Activated naive CD4-positive, alpha-beta T cell (primary cell): Measurements from ENCODE around the gene EPHB1.

ENCODE experiments used
- DNase-seq, 4 experiments: peaks; one replicate each; lab custom pipeline; 2025; lab: John Stamatoyannopoulos, UW

The EPHB1 gene

GRCh38 chr3:134809427-134810051 lies 14.5 kb downstream of the EPHB1 start:
- DNase-seq = no peak

- no peak for DNase-seq
Measured at GRCh38 chr3:134810052-134810435, 15.0 kb downstream of the EPHB1 start.

- DNase-seq = no peak
Measured at GRCh38 chr3:134810850-134811249, 15.8 kb downstream of the EPHB1 start.

DNA sequence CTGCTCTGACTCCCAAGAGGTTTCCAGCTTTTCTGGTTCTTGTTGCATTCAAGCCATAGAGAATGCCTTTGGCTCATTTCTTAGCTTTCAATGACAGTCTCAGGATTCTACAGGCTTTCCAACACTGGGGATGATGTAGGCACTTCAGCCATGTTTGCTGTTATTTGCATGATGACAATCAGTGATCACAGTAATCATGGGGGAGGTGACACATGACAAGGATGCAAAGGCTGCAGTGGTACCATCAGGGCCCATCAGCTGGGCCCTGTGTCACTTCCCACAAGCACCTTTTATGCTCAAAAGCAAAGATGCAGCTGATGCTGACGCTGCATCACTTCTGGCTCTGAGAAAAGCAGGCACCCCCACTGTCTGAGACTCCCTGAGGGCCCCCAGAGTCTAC lies 18.6 kb downstream of the EPHB1 start:
- DNase-seq = no peak

- no peak for DNase-seq
Measured at GRCh38 chr3:134815519-134815918, 20.5 kb downstream of the EPHB1 start.

GRCh38 chr3:134816623-134817022 lies 21.6 kb downstream of the EPHB1 start:
- DNase-seq = no peak

GRCh38 chr3:134817297-134817696 lies 22.2 kb downstream of the EPHB1 start:
- no peak for DNase-seq

DNA sequence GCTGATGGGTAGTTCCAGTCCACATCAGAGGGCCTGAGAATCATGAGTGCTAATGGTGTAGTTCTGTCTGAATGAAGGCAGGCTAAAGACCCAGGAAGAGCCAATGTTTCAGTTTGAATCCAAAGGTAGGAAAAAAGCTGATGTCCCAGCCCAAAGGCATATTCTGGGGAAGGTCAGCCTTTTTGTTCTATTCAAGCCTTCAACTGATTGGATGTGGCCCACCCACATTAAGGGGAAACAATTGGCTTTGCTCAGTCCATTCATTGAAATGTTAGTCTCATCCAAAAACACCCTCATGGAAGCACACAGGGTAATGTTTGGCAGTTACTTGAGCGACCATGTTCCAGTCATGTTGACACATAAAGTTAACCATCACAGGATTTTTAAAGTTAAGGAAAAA lies 25.9 kb downstream of the EPHB1 start:
- no peak for DNase-seq

- DNase-seq = no peak
Measured at GRCh38 chr3:134822090-134822489, 27.0 kb downstream of the EPHB1 start.

- DNase-seq = no peak
Measured at GRCh38 chr3:134823679-134824078, 28.6 kb downstream of the EPHB1 start.

DNA sequence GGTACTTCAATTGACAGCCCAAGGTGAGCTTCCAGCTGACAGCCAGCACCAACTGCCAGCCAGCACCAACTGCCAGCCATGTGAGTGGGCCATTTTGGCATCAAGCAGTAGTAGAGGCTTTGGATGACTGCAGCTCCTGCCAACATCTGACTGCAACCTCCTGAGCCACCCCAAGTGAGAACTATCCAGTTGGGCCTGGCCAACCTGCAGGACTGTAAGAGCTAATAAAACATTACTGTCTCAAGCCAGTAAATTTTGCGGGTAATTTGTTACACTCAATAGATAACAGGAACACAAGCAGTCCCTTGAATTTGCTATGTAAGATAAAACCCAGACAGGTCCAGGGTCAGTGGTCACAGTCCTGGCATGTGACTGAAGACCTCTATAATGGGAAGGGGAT lies 29.7 kb downstream of the EPHB1 start:
- DNase-seq = no peak

DNA sequence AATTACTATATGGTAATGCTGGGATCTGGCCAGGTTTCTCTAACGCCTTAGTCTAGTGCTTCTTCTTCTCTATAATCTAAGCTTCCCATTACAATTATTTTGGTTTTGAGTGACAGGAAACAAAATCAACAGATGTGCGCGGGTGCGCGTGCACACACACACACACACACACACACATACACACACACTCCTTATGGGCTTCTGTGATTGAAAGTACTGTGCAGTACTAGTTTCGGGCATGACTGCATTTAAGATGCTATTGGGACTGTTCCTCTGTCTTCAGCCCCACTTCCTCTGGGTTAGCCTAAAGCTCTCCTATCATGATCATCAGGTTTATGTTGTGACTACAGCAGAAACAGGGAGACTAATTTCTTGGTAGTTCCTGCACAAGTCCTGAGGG lies 32.2 kb downstream of the EPHB1 start:
- DNase-seq = no peak

DNA sequence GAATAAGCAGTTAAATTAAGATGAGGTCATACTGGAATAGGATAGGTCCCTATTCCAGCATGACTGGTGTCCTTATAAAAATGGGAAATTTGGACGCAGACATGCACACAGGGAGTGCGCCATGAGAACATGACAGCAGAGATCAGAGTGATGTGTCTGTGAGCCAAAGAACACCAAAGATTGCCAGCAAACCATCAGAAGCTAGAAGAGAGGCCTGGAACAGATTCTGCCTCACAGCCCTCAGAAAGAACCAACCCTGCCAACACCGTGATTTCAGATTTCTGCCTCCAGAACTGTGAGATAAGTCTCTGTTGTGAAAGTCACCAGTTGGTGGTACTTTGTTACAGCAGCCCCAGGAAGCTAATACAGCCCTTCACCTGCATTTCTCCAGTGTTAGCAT lies 34.7 kb downstream of the EPHB1 start:
- no peak for DNase-seq

GRCh38 chr3:134832585-134832984 lies 37.5 kb downstream of the EPHB1 start:
- no peak for DNase-seq

DNA sequence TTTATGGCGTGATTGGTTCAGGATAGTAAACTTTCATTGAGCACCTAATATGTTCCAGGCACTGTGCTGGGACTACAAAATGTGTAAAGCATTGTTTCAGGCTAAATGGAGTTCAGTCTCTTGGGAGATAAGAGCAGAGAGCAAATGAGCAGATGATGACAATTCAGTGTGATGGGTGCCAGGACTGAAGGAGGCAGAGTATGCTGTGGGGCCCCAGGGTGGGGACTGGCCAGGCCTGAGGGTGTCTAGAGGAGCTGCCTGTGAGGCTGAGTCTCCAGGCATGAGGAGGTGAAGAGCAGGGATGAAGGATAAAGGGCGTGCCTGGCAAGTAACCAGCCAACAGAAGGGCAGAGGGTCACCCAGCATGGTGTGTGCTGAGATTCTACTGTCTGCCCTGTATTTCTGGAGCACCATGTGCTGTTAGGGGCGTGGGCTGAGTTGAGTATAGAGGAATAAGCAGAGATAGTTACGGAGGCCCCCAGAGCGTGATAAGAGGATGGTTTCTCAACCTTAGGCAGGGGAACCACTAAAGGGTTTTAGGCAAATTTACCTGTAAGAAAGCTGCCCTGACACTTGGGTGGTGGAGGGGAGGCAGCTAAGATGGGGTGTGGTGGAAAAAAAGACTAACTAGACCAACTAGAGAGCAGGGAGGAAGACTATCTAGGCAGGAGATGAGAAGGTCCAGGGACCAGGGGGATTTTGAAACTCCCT lies 38.5 kb downstream of the EPHB1 start:
- no peak for DNase-seq

DNA sequence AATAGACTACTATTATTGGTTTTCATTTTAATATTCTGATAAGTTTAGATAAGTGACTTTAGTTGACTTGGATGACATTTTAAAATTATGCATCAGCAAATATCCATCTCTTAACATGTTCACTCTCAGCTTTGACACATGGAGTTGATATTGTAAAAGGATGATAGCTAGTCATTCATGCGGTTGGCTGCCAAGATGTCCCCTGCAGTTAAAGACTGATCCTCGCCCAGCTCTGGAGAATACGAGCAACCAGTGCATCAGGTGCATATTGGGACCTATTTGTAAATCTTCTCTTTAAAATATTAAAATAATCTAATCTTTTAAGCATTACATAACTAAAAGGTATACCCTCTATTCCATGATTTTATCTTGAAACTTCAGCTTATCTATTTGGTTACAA lies 41.9 kb downstream of the EPHB1 start:
- no peak for DNase-seq

DNA sequence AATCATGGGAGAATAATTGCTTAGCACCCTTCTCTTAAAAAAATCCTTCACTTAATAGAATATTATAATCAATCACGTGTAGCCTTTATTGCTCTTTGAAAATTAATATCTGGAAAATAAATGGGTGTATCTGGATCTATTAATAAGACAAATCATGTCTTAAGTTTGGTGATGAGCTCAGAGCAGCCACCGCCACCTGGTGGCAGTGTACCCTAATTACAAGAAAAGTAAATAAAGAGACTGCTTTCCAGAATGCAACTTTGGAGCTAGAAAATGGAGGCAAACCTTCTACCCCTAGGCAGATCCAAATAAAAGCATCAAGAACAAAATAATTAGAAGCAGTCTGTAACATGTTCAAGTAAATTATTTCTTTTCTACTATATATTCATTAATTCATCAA lies 43.5 kb downstream of the EPHB1 start:
- no peak for DNase-seq

- no peak for DNase-seq
Measured at GRCh38 chr3:134839422-134839821, 44.4 kb downstream of the EPHB1 start.

DNA sequence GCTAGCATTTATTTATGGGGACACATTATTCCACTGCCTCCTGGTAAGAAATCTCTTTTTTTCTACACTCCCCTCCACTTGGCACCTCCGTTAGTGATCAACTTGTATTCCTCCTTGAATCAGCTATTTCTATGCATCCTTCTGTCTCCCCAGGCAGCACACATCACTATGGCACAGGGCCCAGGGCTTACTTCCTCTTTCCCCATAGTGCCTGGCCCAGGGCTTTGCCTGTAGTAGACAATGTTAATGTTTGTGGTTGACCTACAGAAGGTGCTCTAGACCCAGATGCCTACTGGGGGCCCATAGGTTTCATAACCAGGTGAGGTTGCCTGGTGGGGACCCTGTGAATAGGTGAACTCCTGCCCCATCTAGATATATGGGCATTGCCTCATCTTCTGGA lies 44.9 kb downstream of the EPHB1 start:
- no peak for DNase-seq

DNA sequence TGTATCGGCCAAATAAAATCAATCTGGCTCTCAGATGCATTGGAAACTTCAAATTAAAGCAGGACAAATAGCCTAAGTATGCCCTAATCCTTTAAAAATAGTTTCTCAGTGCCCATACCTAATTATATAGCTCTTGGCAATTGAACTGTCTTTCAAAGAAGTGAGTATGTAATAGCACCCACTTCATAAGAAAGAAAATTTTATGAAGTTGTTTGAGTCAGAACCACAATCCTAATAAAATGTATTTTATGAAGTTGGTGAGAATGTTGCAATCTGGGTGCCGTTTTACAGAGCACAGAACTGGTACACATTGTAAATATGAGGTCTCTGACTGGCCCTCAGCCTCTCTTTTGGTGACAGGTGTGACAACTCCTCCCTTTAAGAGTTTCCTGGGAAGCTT lies 45.4 kb downstream of the EPHB1 start:
- no peak for DNase-seq

DNA sequence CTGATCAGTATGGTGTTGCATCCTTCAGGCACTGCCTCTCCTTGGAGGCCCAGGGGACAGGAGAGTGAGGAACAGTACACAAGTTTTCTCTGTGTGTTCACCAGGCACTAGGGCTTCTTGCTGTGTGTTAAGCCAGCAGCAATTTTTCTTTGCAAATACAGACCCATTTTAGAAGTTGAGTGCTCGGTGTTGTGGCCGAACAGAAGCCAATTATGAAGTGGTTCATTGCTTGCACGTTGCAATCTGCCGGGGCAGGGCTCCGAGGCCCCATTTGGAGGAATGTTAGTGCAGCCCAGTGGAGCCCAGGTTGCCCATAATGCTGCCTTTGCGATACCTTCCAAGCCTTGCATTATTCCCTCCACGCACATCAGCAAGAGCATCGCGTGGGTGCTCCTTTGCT lies 51.0 kb downstream of the EPHB1 start:
- DNase-seq = no peak

DNA sequence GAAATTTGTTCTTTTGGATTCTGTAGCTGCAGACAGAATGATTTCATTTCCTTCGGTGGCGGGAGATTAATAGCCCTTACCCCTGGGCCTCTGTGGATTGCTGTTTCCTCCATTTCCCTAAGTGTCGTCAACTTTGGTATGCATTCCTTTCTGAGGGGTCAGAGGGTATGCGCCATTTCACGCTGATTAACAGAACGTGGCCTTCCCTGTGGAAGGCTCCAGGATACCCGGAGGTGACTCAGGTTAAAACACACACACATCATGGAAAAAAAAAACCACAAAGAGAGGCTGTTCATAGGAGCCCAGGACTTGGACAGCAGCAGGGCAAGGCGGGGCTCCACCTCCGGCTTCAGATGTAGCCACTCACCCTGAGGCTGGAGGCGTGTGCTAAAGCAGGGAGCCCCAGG lies 51.9 kb downstream of the EPHB1 start:
- no peak for DNase-seq

DNA sequence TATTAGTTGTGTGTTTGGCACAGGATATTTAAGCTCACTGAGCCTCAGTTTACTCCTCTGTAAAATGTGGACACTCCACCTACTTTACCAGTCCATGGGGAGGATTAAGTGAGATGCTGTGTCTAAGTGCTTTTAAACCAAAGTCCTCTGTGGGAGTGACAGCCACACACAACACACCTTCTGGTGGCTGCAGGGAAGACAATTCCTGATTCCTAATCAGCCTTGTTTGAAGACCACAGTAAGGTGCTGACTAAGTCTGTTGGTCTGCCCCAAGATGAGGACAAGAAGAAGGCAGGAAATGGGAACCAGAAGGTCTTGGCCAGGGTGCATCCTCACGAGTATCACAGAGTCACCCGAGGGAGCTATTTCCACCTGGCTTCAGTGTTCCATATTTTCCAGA lies 52.3 kb downstream of the EPHB1 start:
- DNase-seq = no peak

GRCh38 chr3:134849561-134849960 lies 54.5 kb downstream of the EPHB1 start:
- DNase-seq = no peak
